ENCODE measurements around the gene SLC35D2.
A peak's percentile ranks its signal among the peaks of the same experiment; 100 is the strongest.

Gene SLC35D2

DNA sequence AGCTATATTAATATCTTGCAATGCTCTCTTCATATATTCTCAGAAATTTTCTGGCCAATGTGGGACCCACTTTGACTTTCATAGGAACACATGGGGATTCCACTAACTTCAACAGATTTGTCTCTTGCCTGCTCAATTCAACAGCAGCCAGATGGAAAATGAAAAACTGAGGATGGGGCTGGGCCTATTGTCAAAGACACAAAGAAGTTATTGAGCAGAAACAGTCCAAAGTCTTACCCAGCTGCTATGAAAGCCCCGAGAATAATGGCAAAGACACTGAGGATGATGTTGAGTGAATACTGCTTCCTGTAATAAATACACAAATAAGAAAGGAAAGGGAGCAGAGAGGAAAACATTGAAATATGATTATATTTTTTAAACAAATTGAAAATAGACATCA is 32.6 kb downstream of the SLC35D2 start:
- TF ChIP-seq, protein P1, sequence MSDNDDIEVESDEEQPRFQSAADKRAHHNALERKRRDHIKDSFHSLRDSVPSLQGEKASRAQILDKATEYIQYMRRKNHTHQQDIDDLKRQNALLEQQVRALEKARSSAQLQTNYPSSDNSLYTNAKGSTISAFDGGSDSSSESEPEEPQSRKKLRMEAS (IDR thresholded peaks at IDR 0.05; ENCODE audit: low read depth, low read length): no peak
- no peak overlapping the region for H3K4me3 ChIP-seq (ENCODE audit: low read depth, low read length)
- DNase-seq (ENCODE audit: low read depth): no peak

DNA sequence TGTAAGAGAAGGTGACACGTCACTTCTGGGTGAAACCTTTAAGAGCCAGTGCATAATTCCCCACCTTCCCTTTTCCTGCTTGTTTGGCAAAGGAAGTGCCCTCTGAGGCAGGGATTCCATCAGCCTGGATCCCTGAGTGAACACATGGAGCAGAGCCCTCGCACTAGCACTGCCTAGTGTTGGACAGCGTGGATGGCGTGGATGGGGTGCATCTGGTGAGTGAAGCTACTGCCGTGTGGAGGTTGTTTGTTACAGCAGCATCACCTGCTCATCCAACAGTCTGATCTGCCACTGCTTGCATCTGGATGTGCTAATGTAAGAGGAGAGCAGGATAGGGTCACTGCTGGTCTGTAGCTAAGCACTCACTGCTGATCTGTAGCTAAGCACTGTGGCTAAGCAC is 35.2 kb downstream of the SLC35D2 start:
- DNase-seq (ENCODE audit: low read depth): no peak
- no peak overlapping the region for H3K4me3 ChIP-seq (ENCODE audit: low read depth, low read length)
- TF ChIP-seq, protein P1 (IDR thresholded peaks at IDR 0.05; ENCODE audit: low read depth, low read length): no peak
- TF ChIP-seq, protein P2, sequence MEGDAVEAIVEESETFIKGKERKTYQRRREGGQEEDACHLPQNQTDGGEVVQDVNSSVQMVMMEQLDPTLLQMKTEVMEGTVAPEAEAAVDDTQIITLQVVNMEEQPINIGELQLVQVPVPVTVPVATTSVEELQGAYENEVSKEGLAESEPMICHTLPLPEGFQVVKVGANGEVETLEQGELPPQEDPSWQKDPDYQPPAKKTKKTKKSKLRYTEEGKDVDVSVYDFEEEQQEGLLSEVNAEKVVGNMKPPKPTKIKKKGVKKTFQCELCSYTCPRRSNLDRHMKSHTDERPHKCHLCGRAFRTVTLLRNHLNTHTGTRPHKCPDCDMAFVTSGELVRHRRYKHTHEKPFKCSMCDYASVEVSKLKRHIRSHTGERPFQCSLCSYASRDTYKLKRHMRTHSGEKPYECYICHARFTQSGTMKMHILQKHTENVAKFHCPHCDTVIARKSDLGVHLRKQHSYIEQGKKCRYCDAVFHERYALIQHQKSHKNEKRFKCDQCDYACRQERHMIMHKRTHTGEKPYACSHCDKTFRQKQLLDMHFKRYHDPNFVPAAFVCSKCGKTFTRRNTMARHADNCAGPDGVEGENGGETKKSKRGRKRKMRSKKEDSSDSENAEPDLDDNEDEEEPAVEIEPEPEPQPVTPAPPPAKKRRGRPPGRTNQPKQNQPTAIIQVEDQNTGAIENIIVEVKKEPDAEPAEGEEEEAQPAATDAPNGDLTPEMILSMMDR (IDR thresholded peaks at IDR 0.05; ENCODE audit: low read depth, low read length): no peak
- TF ChIP-seq POLR2A (IDR thresholded peaks at IDR 0.05; ENCODE audit: extremely low read depth, insufficient read length) (no peak), MYC (IDR thresholded peaks at IDR 0.05; ENCODE audit: low read depth, low read length) (no peak)

DNA sequence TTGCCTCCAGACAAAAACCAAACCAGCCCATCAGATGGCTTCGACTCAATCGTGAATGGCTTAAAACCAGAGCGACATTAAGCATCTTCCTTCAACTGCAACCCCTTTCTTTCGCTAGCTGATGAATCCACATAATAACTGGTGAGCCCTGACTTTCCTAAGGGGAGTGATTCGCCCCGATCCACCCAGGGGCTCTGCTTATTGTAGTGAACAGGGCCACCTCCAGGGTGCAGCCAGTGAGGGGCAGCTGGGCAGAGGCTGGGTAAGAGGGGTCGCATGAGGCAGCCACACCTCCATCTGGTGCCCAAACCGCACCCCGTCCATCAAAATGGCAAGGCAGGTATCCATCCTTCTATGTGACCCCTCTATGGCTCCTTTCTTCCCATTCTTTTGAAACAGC is 38.0 kb downstream of the SLC35D2 start:
- TF ChIP-seq POLR2A (IDR thresholded peaks at IDR 0.05; ENCODE audit: extremely low read depth, insufficient read length) (no peak), MYC (IDR thresholded peaks at IDR 0.05; ENCODE audit: low read depth, low read length) (no peak)
- TF ChIP-seq, protein P1 (IDR thresholded peaks at IDR 0.05; ENCODE audit: low read depth, low read length): no peak
- TF ChIP-seq, protein P2 (IDR thresholded peaks at IDR 0.05; ENCODE audit: low read depth, low read length): no peak
- no peak for DNase-seq (ENCODE audit: low read depth)
- no peak overlapping the region for H3K4me3 ChIP-seq (ENCODE audit: low read depth, low read length)

DNA sequence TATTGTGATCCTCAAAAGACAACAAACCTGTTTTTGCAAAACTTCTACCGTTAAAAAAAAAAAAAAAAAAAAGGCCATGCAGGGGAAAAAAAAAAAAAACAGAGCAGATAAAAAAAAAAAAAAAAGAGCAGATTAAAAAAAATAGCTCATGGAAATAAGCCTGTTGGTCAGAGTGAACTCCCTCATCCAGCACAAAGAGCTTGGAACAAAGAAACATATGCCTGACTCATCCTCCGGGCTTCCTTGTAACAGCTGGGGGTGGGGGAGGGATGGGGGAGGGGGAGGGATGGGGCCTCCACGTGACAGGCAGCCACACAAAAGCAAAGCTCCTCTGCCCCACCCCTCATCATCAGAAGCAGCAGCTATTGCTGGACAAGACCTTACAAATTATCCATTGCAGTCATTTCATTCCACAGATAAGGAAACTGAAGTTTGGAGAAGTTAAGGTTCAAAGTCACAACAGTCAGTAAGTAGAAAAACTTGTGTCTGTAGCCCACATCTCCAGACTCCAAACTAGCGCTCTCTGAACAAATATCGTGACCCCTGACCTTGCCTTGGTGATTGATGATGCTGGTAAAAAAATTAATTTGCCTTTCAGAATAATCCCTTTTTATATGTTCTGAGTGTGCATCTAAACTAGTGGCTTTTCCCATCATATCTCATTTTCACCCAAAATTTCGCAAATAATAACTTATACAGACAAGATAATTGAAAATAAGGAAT is 38.9 kb downstream of the SLC35D2 start:
- TF ChIP-seq, protein P1 (IDR thresholded peaks at IDR 0.05; ENCODE audit: low read depth, low read length): no peak
- no peak for TF ChIP-seq MYC (IDR thresholded peaks at IDR 0.05; ENCODE audit: low read depth, low read length)
- TF ChIP-seq POLR2A (IDR thresholded peaks at IDR 0.05; ENCODE audit: extremely low read depth, insufficient read length): no peak
- TF ChIP-seq, protein P2 (IDR thresholded peaks at IDR 0.05; ENCODE audit: low read depth, low read length): no peak

DNA sequence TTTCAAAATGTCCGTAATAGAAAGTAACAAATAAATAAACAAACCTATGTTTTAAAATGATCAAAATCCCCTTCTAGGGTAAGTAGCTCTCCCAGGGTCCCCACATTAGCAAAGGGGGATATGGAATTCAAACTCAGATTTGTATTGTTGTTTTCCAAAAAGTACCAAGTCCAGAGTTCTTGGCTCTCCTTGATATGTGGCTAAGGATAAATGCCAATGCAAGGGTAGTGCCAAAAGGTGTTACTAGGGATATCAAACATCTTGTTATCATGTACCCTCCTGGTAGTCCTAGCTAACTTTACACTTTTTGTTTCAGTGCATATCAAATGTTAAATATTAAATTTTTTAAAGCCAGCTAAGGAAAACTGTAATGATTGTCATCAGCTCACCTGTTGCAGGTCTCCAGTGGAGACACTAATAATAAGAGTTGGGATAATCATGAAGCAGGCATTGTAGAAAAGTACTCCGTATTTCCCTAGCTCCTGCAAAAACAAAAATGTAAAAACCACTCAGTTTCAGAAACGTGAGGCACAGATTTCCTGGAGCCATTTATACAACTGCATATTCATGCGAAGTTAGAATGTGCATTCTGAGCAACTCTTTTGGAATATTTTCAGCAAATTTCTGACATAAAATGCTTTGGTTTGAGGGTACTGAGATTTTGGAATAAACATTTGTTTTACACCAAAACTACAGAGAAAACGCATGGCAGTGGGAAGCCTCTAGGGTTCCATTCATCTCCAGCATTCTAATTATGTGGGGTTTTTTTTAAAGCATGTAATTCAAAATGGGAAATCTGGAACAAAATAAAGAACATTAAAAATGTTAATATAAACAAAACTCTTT is 39.8 kb downstream of the SLC35D2 start:
- no peak overlapping the region for H3K4me3 ChIP-seq (ENCODE audit: low read depth, low read length)
- TF ChIP-seq MYC (IDR thresholded peaks at IDR 0.05; ENCODE audit: low read depth, low read length) (no peak), POLR2A (IDR thresholded peaks at IDR 0.05; ENCODE audit: extremely low read depth, insufficient read length) (no peak)
- TF ChIP-seq, protein P2 (IDR thresholded peaks at IDR 0.05; ENCODE audit: low read depth, low read length): no peak
- TF ChIP-seq, protein P1 (IDR thresholded peaks at IDR 0.05; ENCODE audit: low read depth, low read length): no peak
- DNase-seq (ENCODE audit: low read depth): no peak

More for the DNA sequence above, 38.9 kb downstream of the SLC35D2 start:
- H3K4me3 ChIP-seq (ENCODE audit: low read depth, low read length): no peak overlapping the region
- peak; percentile 58 for DNase-seq (ENCODE audit: low read depth)
